Caco-2 (cell line): ENCODE data around the gene GPR37L1. TPM values are rescaled to one million over a fixed set of nuclear protein-coding genes. Genes with fewer than 3 reads are reported as not detected.

Experiments
- BruUV-seq: library from RNA; stranded (reverse); fragments of 400-500 nt; replicated peaks from 2 replicates; lab custom pipeline; 2021; lab: Mats Ljungman, UMichigan
- CTCF ChIA-PET: fragments of 300-600 bp; sonication (Branson Sonifier 250); formaldehyde crosslinking; loops from one replicate; lab custom pipeline; 2022; ENCODE audit warnings: antibody characterized with exemption; lab: Charles Lee
- POLR2A ChIA-PET: fragments of 300-600 bp; sonication (Branson Sonifier 250); formaldehyde crosslinking; loops from one replicate; lab custom pipeline; 2022; ENCODE audit warnings: antibody characterized with exemption; lab: Charles Lee
- DNase-seq, 2 experiments: peaks; one replicate each; pipeline versions ENCODE4 v3.0.0 to v3.0.0-alpha.2; 2020 to 2022
- H3K27me3 ChIP-seq: replicated peaks from 2 replicates; pipeline ENCODE4 v1.6.0; 2011; ENCODE audit warnings: low read length; ENCODE audit not compliant: control insufficient read depth, insufficient read depth
- H3K36me3 ChIP-seq: 2 replicates; pipeline ENCODE4 v1.5.1; 2011; ENCODE audit warnings: low read length; ENCODE audit not compliant: control insufficient read depth, insufficient read depth
- H3K4me1 ChIP-seq: fragments of 250-450 bp; sonication (Bioruptor Pico); 2 replicates; pipeline ENCODE4 v1.5.1; 2020; ENCODE audit warnings: mild to moderate bottlenecking
- H3K4me3 ChIP-seq: 2 replicates; pipeline ENCODE4 v1.5.1; 2011; ENCODE audit warnings: low read depth, mild to moderate bottlenecking, control low read depth, low read length
- H3K9me3 ChIP-seq: fragments of 250-450 bp; sonication (Bioruptor Pico); 2 replicates; pipeline ENCODE4 v1.5.1; 2020; ENCODE audit warnings: mild to moderate bottlenecking, moderate library complexity
- H3K27ac Mint-ChIP-seq: one replicate; pipeline ENCODE4 v1.8.0; 2022; ENCODE audit warnings: mixed read lengths; ENCODE audit not compliant: unreplicated experiment
- H3K27me3 Mint-ChIP-seq: one replicate; pipeline ENCODE4 v1.8.0; 2022; ENCODE audit warnings: mixed read lengths; ENCODE audit not compliant: insufficient read depth, unreplicated experiment
- H3K36me3 Mint-ChIP-seq: one replicate; pipeline ENCODE4 v1.8.0; 2022; ENCODE audit warnings: mild to moderate bottlenecking, mixed read lengths; ENCODE audit not compliant: insufficient read depth, unreplicated experiment
- H3K4me1 Mint-ChIP-seq: one replicate; pipeline ENCODE4 v1.8.0; 2022; ENCODE audit warnings: low read depth, mixed read lengths; ENCODE audit not compliant: unreplicated experiment
- H3K4me3 Mint-ChIP-seq: one replicate; pipeline ENCODE4 v1.8.0; 2022; ENCODE audit warnings: mild to moderate bottlenecking, moderate library complexity, mixed read lengths; ENCODE audit not compliant: unreplicated experiment
- H3K9me3 Mint-ChIP-seq: one replicate; pipeline ENCODE4 v1.8.0; 2022; ENCODE audit warnings: mixed read lengths; ENCODE audit not compliant: unreplicated experiment
- intact Hi-C: fragments of 100-400 bp; cut with micrococcal nuclease; formaldehyde crosslinking; loops from one replicate; pipeline ENCODE4 v1.10.0; 2022; ENCODE audit not compliant: unreplicated experiment
- total RNA-seq: library from RNA; stranded (reverse); gene quantifications from 2 replicates; pipeline ENCODE4 v1.2.3, GENCODE V29; 2022
- TF ChIP-seq, protein P1 (sequence below), 2 experiments: fragments of 200-600 bp in 1 of 2; IDR thresholded peaks; 1 replicate in 1 of 2; 2 replicates in 1 of 2; pipeline versions ENCODE4 v1.5.1 to v1.8.0; 2011 to 2022; ENCODE audit warnings: antibody characterized with exemption in 1 of 2, control low read depth in 1 of 2, inconsistent platforms in 1 of 2, low read depth in 1 of 2, low read length in 1 of 2, mild to moderate bottlenecking in 1 of 2, moderate library complexity in 1 of 2; ENCODE audit not compliant: insufficient read depth in 1 of 2, severe bottlenecking in 1 of 2, unreplicated experiment in 1 of 2

GPR37L1 gene
- total RNA-seq, 1 experiment from 2014 or later, result 0.07 TPM

DNA sequence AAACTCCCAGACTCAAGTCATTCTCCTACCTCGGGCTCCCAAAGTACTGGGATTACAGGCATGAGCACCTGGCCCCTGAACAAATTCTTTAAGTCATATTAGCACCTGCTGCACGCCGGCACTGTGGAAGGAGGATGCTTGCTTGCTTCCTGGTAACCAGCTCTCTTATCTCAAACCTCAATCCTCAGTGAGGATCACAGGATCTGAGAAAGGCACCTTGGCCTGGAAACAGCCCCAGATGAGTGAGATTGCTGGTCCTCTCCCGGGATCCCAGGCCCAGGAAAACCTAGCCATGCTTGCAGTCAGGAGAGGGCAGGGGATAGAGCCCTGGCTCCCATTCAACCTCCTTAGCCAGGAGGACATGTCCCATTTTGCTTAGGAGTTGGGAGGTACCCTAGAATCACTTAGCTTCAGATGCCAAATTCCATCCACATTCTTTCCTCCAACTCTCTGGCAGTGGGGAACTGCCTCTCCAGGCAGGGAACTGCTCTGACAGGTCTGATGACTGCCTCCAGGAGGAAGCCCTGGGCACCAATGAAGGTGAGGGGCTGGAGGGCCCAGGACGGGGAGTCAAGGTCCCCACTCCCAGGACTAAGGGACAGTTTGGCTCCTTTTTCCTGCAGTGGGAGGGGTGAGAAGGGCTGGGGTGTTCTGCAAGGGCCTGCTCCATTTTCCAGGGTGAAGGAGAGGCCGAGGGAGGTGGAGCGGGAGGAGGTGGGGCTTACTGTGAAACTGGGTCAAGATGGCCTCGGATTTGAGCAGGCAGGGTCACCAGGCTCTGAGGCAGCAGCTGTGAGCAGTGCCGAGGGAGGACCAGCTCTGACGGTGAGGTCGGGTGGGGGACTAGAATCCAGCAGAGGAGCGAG, 9.5 kb downstream of the GPR37L1 start:
- POLR2A ChIA-PET, result interaction anchor here (0.6 to 1.3 kb wide), 2 partner anchors 10 to 122 kb away, joined by 6 to 9 read pairs; partner anchors contain the start of gene ELF3
- peaks cover 17% of the 10 kb centered on the region for H3K36me3 Mint-ChIP-seq
- no peaks in the 10 kb centered on the region for H3K27me3 ChIP-seq
- no peaks in the 10 kb centered on the region for H3K27me3 Mint-ChIP-seq
- TF ChIP-seq, protein P1, sequence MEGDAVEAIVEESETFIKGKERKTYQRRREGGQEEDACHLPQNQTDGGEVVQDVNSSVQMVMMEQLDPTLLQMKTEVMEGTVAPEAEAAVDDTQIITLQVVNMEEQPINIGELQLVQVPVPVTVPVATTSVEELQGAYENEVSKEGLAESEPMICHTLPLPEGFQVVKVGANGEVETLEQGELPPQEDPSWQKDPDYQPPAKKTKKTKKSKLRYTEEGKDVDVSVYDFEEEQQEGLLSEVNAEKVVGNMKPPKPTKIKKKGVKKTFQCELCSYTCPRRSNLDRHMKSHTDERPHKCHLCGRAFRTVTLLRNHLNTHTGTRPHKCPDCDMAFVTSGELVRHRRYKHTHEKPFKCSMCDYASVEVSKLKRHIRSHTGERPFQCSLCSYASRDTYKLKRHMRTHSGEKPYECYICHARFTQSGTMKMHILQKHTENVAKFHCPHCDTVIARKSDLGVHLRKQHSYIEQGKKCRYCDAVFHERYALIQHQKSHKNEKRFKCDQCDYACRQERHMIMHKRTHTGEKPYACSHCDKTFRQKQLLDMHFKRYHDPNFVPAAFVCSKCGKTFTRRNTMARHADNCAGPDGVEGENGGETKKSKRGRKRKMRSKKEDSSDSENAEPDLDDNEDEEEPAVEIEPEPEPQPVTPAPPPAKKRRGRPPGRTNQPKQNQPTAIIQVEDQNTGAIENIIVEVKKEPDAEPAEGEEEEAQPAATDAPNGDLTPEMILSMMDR (IDR thresholded peaks at IDR 0.05; ENCODE audit: insufficient read depth in 1 of 2, low read depth in 1 of 2, low read length in 1 of 2, severe bottlenecking in 1 of 2, unreplicated experiment in 1 of 2), result no peak
- no peak overlapping the region for H3K4me3 Mint-ChIP-seq
- no TSS peak for BruUV-seq
- intact Hi-C loops, result loop anchor here (1.0 kb wide), 1 partner anchor 10 kb away; the partner anchor contains the start of gene GPR37L1
- H3K9me3 Mint-ChIP-seq, result no peaks in the 10 kb centered on the region
- H3K9me3 ChIP-seq, result no peaks in the 10 kb centered on the region
- peak; percentile 45 to 52 for DNase-seq
- no peaks in the 10 kb centered on the region for H3K4me1 Mint-ChIP-seq
- CTCF ChIA-PET, result interaction anchor here (0.5 to 1.4 kb wide), 8 partner anchors 10 to 236 kb away, joined by 3 to 10 read pairs (median 4); partner anchors contain the start of gene GPR37L1
- H3K4me3 ChIP-seq, result no peak overlapping the region
- peak overlapping the region; percentile 78 for H3K27ac Mint-ChIP-seq
- H3K4me1 ChIP-seq, result peaks cover 21% of the 10 kb centered on the region
- H3K36me3 ChIP-seq, result peaks cover 3% of the 10 kb centered on the region; the same call in 1 of the 2 replicates

DNA sequence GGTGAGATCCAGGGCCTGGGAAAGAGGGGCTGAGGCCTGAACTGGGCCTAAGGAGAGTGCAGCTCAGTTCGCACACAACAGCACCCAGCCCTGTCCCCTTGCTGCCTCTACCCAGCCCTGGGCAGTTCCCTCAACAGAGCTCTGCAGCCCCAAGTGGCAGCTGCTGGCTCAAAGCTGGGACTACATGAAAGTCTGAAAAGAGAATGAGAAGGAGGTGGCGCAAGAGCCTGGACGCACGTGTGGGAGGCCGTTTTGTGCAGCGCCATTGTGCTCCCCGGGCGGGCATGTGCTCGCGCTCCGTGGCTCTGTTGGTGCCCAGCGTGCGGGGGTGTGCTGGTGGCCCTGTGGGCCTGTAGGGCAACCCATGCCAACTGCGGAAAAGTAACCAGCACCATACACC, 10.3 kb downstream of the GPR37L1 start:
- H3K27ac Mint-ChIP-seq, result peak overlapping the region; percentile 78
- intact Hi-C loops, result no loop called here
- no peaks in the 10 kb centered on the region for H3K9me3 Mint-ChIP-seq
- ChIA-PET CTCF (interaction anchor here (0.5 to 1.4 kb wide), 3 partner anchors 22 to 237 kb away, joined by 3 to 4 read pairs (median 4); no protein-coding TSS in a partner anchor), POLR2A (interaction anchor here (1.3 kb wide), 1 partner anchor 123 kb away, joined by 9 read pairs; the partner anchor contains the start of gene ELF3)
- H3K36me3 ChIP-seq, result peaks cover 3% of the 10 kb centered on the region; the same call in 1 of the 2 replicates
- H3K4me1 Mint-ChIP-seq, result no peaks in the 10 kb centered on the region
- peaks cover 21% of the 10 kb centered on the region for H3K4me1 ChIP-seq
- H3K4me3 Mint-ChIP-seq, result no peak overlapping the region
- peaks cover 17% of the 10 kb centered on the region for H3K36me3 Mint-ChIP-seq
- DNase-seq, result no peak
- H3K27me3 Mint-ChIP-seq, result no peaks in the 10 kb centered on the region
- TF ChIP-seq, protein P1 (IDR thresholded peaks at IDR 0.05; ENCODE audit: insufficient read depth in 1 of 2, low read depth in 1 of 2, low read length in 1 of 2, severe bottlenecking in 1 of 2, unreplicated experiment in 1 of 2), result no peak
- no peaks in the 10 kb centered on the region for H3K9me3 ChIP-seq
- H3K4me3 ChIP-seq, result no peak overlapping the region
- no peaks in the 10 kb centered on the region for H3K27me3 ChIP-seq
- BruUV-seq, result no TSS peak

DNA sequence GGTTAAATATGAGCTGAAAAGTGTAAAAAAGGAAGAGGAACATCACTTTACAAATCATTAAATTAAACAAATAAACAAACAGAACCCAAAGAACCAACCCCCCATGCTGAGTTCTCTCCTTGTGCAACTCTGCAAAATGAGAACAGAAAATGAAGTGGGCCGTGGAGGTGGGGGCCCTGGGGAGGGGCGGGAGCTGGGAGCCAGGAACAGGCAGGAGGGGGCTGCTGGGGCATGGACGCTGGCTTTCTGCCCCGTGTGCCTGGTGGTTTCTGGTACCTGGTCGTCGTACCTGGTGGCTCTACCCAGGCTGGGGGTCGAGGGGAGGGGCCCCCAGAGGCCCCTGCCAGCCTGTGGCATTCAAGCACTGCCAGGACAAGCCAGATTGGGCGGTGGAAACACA, 10.8 kb downstream of the GPR37L1 start:
- Histone ChIP-seq H3K36me3 (peaks cover 3% of the 10 kb centered on the region; the same call in 1 of the 2 replicates), H3K9me3 (no peaks in the 10 kb centered on the region), H3K27me3 (no peaks in the 10 kb centered on the region), H3K4me1 (peaks cover 21% of the 10 kb centered on the region), H3K4me3 (no peak overlapping the region)
- no peak for DNase-seq
- intact Hi-C loops, result no loop called here
- no peaks in the 10 kb centered on the region for H3K9me3 Mint-ChIP-seq
- H3K27ac Mint-ChIP-seq, result no peak overlapping the region
- peaks cover 17% of the 10 kb centered on the region for H3K36me3 Mint-ChIP-seq
- no peaks in the 10 kb centered on the region for H3K4me1 Mint-ChIP-seq
- H3K4me3 Mint-ChIP-seq, result no peak overlapping the region
- no peaks in the 10 kb centered on the region for H3K27me3 Mint-ChIP-seq
- ChIA-PET CTCF (no interaction called here), POLR2A (no interaction called here)
- BruUV-seq, result no TSS peak
- TF ChIP-seq, protein P1 (IDR thresholded peaks at IDR 0.05; ENCODE audit: insufficient read depth in 1 of 2, low read depth in 1 of 2, low read length in 1 of 2, severe bottlenecking in 1 of 2, unreplicated experiment in 1 of 2), result no peak
